Inflammatory macrophage treated with lipopolysaccharide for 1 hour (primary cell): Measurements from ENCODE around the gene RDH13.
A peak's percentile ranks its signal among the peaks of the same experiment; 100 is the strongest.
"Not testable (repeated sequence)": the region's sequence is repeated elsewhere in the genome, so short reads cannot be mapped to it uniquely, and the experiment has no call there.

ENCODE experiments used
- DNase-seq, 2 donors: peaks; one replicate each; pipeline ENCODE4 v3.0.0-alpha.2; 2020 to 2022

Gene RDH13

DNA sequence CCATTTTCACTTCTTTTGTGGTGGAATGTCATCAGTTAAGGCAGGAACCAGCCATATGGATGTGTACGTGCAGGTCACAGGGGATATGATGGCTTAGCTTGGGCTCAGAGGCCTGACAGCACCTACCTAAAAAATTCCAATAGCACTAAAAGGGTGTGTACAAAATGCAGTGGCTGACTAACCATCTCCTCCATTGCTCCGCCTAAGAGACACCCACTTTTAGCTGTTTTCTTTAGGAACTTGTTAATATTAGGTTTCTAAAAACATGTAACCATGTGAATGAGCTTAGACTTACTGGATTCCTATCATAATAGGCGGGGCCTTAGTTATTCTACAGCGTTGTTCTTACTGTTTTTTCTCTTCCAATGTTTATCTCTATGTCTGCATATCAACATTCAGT is 50.6 kb downstream of the RDH13 start:
- DNase-seq: no peak

GRCh38 chr19:55010561-55010960 is 52.4 kb downstream of the RDH13 start:
- DNase-seq: not testable (repeated sequence)

DNA sequence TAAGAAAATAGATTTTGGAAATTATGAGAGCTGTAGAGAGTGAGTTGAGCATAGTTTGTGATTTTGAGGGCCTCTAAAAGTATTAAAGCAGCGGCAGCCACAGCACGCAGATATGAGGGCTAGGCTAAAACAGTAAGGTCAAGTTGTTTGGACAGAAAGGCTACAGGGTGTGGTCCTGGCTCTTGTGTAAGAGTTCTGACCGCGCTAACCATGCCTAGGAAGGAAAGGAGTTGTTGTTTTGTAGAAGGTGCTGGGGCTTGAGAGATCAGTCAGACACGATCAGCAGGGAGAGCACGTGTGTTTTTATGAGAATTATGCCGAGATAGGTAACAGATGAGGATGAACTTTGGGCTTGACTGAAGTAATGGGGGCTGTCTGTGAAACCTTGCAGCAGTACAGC is 54.2 kb downstream of the RDH13 start:
- not testable (repeated sequence) for DNase-seq

GRCh38 chr19:55008189-55008588 is 54.8 kb downstream of the RDH13 start:
- DNase-seq: not testable (repeated sequence)

DNA sequence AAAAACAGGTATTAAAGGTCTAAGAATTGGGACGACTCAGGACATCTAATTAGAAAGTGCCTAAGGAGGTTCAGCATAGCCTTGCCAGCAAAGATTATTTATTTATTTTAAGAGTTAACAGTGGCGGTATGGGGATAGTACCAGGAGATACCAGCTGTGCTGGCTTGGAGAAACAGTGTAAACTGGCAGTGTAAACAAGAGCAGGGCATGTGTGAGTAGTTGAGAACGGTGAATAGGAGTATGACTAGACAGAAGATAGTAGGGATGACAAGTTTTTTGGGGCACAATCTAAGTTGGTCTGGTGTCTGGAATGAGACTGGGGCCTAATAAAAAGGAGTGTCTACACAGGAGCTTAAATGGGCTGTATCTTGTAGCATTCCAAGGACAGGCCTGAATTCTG is 55.4 kb downstream of the RDH13 start:
- not testable (repeated sequence) for DNase-seq

DNA sequence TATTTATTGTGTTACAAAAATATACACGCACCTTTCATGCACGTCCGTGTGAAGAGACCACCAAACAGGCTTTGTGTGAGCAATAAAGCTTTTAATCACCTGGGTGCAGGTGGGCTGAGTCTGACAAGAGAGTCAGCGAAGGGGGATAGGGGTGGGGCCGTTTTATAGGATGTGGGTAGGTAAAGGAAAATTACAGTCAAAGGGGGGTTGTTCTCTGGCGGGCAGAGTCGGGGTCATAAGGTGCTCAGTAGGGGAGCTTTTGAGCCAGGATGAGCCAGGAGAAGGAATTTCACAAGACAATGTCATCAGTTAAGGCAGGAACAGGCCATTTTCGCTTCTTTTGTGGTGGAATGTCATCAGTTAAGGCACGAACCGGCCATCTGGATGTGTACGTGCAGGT is 56.2 kb downstream of the RDH13 start:
- DNase-seq: not testable (repeated sequence)

DNA sequence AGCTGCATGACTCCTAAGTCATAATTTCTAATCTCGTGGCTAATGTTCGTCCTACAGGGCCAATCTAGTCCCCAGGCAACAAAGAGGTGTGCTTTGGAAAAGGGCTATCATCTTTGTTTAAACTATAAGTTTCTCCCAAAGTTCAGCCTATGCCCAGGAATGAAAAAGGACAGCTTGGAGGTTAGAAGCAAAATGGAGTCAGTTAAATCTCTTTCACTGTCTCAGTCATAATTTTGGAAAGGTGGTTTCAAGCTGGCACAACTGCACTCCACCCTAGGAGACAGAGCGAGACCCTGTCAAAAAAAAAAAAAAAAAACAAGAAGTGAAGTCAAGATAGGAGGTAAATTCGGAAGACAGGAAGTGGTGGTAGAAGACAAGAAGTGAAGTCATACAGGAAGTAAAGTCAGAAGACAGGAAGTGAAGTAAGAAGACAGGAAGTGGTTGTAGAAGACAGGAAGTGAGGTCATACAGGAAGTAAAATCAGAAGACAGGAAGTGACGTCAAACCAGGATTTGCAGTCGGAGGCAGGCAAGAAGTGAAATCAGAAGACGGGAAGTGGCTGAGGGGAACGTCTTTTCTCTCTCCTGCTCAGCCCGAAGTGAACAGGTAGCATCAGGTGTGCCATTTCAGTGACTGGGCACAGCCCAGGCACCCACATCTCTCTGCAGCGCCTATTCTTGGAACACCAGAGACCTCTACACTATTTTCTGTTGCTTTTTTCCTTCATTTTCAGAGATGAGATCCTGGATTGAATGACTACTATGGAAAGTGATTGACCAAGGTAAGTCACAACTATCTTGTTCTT is 57.1 kb downstream of the RDH13 start:
- DNase-seq: peak; percentile 88 to 91

GRCh38 chr19:55000761-55001160 is 62.2 kb downstream of the RDH13 start:
- DNase-seq: no peak

DNA sequence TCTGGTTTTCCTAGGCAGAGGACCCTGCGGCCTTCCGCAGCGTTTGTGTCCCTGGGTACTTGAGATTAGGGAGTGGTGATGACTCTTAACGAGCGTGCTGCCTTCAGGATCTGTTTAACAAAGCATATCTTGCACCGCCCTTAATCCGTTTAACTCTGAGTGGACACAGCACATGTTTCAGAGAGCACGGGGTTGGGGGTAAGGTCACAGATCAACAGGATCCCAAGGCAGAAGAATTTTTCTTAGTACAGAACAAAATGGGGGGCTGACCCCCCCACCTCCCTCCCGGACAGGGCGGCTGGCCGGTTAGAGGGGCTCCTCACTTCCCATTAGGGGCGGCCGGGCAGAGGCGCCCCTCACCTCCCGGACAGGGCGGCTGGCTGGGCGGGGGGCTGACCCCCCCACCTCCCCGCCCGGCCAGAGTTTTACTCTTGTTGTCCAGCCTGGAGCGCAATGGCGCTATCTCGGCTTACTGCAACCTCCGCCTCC is 64.2 kb downstream of the RDH13 start:
- DNase-seq: not testable (repeated sequence)

DNA sequence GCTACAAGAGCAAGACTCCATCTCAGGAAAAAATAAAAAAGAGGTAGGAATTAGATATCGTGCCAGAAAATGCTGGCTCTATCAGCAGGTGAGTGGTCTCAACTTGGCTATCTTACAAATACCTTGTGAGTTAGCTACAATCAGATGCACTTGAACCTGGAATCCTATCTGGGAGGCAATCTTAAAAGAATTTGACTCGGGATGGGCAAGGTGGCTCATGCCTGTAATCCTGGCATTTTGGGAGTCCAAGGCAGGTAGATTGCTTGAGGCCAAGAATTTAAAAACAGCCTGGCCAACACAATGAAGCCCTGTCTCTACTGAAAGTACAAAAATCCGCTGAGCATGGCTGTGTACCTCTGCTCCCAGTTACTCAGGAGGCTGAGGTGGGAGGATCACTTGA is 67.4 kb downstream of the RDH13 start:
- DNase-seq: no peak
